ENCODE measurements around the gene GCAT.

- TF ChIP-seq CTCF (IDR thresholded peaks at IDR 0.05) (no peak), POLR2A (IDR thresholded peaks at IDR 0.05) (no peak)
These were observed 36.0 kb downstream of the GCAT start for GRCh38 chr22:37843741-37844089.
